GM19438 (cell line): ENCODE results near the gene LMNTD1.
A peak's percentile ranks its signal among the peaks of the same experiment; 100 is the strongest.
"Not testable (repeated sequence)": the region's sequence is repeated elsewhere in the genome, so short reads cannot be mapped to it uniquely, and the experiment has no call there.

Source experiments
- ATAC-seq: cut with Tn5 transposase; IDR thresholded peaks from one replicate; pipeline ENCODE4 v1.9.1; 2021; ENCODE audit warnings: low read depth; ENCODE audit not compliant: unreplicated experiment

LMNTD1 gene

DNA sequence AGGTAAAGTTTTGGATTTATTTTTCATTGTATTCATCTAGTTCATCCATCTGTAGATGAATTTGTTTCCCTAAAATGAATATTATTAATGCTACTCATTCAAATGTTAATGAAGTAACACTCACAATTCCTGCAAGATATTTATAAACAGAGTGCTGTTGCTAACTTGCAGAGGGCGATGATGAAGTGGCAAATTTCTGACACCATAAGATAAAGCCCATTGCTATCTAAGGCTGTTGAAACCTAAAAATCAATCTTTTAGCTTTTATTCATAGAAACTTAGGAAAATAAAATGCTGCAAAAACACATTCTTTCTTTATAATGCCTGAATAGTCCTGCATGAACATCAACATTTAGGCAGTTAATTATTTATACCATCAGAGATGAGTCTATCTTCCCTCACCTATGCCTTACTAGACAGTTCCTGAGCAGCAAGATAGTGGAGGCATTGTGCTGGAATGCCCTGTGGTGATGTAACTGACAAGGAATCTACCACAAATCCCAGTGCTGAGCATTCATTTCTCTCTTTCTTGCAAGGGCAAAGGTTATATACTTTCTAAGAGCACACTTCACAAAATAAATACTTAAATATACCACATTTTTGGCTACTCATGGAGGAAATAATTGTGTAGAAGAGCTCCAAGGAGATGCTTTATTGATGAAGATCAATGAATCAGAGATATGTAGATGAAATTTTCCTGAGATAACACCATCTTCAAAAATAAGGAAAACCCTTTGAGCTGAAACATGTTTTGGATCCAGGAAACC is 57.6 kb downstream of the LMNTD1 start:
- no peak for ATAC-seq

DNA sequence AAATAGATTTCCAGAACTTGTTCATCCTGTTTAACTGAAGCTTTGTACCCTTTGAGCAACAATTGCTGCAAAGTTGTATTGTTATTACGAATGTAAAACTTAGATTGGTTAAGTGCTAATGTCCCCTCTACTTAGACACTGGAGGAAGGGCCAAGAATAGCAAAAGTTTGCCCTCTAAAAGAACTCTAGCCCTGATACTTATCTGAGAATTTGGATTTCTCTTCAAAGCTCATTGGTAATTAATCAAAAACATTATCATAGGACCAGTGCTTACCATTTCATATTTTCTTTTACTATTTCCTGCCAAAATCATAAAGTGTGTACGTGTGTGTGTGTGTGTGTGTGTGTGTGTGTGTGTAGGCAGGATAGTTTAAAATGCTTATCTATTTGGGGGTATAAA is 58.2 kb downstream of the LMNTD1 start:
- no peak for ATAC-seq

DNA sequence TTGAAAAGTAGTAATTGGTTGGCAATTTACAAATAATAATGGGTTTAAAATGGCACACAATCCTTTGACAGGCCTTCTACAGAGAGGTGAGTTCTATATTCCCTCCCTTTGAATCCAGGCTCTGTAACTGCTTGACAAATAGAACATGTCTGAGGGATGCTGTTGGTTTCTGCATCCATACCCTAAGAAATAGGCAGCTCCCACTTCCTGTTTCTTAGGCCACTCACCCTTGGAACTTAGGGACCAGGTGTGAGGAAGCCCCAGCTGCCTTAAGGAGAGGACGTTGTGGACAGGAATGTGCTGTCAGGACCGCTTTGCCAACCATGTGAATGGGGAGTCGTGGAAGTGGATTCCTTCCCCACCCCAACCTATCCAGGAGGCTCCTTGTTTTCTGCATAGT is 59.4 kb downstream of the LMNTD1 start:
- ATAC-seq: no peak

DNA sequence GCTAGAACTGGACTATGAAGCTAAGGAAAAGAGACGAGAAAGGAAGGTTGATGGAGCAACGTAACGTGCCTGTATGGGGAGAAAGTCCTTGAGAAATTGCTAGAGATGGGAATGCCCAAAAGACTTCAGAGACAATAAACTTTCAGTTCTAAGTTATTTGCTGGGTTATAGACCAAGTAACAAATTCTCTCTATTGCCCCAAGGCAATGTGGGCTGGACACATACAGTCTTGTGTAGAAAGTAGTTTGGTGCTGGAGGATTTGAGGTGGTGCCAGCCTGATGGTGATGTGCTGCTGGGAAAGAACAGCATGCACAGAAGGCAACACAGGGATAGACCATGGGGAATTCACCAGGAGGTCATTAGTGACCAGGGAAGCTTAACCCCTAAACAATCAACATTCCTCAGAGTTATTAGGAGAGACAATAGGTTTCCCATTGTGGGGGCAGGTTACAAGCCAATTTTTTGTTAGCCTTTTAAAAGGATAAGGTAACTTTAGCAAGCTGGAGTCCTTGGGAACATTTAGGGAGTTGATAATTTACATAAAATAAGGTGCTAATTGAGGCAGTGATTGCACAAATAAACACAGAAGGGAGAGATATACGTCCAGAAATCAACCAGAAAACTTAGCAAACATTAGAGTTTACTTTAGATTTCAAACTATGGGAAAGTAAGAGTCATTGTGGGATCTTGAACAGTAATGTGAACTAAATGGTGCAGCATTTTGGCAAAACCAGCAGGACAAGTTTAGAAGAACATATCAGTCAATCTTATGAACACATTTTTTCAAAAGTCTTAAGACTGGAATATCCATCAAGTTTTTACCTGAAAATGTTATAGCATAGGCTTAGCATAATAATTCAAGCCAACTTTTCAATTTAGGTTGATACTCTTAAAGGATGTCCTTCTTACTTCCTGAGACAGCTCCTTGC is 61.4 kb downstream of the LMNTD1 start:
- ATAC-seq: no peak

DNA sequence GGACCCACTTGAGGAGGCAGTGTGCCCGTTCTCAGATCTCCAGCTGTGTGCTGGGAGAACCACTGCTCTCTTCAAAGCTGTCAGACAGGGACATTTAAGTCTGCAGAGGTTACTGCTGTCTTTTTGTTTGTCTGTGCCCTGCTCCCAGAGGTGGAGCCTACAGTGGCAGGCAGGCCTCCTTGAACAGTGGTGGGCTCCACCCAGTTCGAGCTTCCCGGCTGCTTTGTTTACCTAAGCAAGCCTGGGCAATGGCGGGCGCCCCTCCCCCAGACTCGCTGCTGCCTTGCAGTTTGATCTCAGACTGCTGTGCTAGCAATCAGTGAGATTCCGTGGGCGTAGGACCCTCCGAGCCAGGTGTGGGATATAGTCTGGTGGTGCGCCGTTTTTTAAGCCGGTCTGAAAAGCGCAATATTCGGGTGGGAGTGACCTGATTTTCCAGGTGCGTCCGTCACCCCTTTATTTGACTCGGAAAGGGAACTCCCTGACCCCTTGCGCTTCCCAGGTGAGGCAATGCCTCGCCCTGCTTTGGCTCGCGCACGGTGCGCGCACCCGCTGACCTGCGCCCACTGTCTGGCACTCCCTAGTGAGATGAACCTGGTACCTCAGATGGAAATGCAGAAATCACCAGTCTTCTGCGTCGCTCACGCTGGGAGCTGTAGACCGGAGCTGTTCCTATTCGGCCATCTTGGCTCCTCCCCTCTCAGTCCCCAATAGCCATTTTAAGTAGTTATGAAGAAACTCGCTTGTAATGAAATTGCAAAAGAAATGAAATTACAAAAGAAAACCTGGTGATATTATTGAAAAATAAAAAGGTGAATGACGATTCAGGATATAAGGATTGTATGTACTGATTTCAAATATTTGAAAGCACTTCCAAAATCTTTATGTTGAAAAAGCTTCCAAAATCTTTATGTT is 63.9 kb downstream of the LMNTD1 start:
- not testable (repeated sequence) for ATAC-seq

DNA sequence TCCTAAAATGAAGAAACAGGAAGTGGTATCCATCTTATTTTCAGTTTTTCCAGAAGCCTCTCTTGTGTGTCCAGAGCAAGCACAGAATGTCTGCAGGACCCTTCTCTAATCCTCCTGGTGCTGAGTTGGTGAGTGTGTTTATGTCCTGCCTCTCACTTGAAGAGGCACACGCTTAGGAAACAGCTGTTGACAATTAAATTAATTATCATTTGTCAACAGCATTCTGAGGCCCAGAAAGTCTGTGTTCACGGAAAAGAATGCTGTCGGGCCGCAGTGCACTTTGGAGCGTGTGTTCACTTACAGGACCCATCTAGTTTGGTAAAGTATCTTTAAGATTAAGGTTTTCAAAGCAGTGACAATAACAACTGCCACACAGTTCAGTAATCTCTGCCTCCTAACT is 70.5 kb downstream of the LMNTD1 start:
- no peak for ATAC-seq

DNA sequence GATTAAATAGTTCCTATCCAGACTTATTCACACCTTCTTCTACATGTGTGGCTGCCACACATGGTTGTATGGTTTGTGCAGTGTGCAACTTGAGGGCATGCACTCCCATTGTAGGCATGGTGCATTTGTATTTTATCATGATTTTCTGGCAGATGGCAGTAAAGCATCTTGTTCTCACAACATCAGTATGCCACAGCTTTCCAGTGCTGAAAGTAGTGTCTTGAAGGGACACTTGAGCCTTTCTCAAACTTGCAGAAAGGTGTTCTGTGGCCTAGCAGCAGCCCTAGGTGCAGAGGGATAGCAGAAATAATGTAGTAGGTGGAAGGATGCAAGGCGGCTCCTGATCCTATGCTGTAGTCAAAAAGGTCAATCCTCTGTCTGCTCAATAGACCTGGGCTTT is 72.9 kb downstream of the LMNTD1 start:
- ATAC-seq: no peak

DNA sequence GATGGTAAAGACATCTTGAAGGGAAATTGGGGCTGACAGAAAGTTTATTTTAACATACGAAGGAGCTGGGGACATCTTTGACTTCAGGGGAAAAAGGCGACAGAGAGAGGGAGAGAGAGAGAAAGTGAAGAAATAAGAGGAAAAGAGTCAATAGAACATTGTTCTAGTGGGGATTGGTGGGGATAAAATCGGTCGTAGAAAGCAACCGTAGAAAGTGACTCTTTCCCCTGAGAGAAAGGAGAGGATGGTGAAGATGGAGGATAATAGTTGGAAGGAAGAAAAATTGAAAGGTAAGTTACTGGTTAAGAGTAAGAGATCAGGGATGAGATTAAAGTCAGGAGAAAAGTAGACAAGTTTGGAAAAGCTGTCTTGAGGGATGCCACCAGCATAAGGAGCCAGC is 75.9 kb downstream of the LMNTD1 start:
- ATAC-seq: no peak

DNA sequence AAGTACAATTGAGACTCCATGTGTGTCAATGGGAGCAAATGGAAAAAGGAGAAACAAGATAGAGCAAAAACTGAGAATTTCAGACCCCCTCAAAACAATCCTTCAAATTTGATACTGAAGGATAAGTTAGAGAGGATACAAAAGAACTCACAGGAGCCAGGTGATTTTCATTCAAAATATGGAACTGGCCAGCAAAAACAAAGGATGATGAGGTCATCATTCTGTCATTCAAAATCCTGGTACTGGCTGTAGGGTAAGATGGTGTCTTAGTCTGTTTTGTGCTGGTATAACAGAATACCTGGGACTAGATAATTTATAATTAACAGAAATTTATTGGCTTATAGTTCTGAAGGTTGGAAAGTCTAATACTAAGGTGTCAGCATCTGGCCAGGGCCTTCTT is 80.6 kb downstream of the LMNTD1 start:
- no peak for ATAC-seq

DNA sequence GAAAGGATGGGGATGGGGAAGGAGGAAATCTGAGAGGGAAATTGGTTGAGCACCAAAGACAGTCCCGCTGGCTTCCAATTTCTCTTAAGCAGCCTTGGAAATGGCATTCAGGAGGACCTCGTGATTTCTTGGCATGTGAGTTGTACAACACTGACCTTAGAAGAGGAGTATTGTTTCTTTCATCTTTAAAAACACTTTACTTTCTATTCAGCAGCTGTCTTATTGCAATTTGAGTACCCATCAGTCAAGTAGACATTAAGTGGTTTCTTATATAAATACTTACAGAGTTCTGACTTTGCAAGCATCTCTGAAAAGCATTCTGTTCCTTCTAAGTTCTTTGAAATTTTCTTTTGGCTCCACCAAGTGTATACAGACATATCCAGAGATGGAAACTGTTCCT is 83.2 kb downstream of the LMNTD1 start:
- no peak for ATAC-seq

DNA sequence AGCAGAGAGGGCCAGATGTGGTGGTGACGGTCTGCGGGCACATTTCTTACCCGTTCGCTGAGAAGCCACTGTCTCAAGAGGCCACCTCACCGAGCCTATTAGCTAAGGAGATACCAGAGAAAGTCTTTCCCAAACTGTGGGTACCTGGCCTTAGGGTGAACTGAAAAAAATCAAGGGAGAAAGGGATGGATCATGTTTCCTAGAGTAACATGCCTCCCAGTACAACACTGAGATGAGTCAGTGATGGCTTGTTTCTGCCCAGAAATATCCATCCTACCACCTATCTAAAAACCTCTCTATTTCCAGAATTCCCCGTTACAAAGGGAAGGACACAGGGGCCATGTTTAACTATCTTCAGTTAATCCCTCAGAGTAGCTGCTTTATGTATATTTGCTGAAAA is 83.7 kb downstream of the LMNTD1 start:
- ATAC-seq: no peak

DNA sequence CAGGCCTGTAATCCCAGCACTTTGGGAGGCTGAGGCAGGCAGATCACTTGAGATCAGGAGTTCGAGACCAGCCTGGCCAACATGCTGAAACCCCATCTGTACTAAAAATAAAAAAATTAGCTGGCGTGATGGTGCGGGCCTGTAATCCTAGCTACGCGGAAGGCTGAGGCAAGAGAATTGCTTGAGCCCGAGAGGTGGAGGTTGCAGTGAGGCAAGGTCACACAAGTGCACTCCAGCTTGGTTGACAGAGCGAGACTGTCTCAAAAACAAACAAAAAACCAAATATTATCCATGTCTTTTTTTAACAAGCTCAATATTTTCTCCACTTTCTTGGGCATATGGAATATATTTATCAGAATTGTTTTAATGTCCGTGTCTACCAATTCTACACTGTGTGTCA is 89.6 kb downstream of the LMNTD1 start:
- ATAC-seq: no peak

DNA sequence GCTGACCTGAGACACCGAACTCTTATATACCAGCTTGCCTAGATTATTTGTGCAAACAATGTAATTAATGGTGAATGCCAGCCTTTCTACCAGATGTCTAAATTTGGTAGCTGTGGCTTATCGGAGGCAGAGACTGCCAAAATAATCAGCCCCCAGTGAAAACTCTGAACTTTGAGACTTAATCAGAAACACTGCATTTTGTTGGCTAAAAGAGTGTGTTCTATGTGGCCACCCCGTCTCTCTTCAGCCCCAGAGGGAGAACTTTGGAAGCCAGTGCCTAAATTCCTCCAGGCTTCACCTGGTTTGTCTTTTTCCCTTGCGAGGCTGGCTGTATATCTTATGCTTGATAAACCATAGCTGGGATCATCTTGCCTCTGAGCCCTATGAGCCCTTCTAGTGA is 90.1 kb downstream of the LMNTD1 start:
- no peak for ATAC-seq

DNA sequence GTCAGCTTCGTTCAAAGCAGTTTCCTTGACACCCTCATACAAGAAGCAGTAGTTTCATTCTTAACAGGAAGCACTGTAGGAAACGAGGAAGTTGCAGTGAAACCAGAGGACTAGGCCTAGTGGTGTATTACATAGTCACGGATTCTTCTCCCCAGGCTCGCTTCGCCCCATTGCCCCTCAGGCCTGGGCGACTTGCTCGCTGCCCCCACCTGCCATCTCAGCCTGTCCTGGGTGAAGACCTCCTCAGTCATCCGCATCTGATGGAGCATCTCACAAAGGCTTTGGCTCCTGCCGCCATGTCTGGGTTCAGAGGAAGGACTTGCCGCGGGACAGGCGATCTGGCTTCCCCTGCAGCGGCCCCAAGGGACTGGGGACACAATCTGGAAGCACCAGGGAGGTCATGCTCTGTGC is 93.5 kb downstream of the LMNTD1 start:
- peak; percentile 91 for ATAC-seq

DNA sequence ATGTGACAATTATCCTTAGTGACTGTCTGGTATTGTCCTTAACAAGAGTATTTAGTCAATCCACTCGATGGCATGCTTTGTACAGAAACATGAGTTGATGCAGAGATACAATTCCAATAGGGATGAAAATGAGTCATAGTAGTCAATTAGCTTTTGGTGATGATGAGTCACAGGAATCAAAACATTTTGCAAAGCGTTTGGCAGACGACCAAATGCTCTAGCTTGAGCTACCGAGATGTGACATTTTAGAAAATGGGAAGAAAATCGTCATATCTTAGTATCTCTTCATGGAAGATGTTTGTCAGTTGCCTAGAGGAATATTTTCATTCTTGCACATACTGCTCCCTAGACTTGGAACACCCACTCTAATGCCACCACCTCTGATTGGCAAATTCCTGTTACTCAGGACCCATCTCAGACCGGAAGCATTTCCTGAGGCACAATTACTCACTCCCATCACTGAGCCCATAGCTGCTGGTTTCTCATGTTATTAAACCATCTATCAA is 95.0 kb downstream of the LMNTD1 start:
- ATAC-seq: no peak

DNA sequence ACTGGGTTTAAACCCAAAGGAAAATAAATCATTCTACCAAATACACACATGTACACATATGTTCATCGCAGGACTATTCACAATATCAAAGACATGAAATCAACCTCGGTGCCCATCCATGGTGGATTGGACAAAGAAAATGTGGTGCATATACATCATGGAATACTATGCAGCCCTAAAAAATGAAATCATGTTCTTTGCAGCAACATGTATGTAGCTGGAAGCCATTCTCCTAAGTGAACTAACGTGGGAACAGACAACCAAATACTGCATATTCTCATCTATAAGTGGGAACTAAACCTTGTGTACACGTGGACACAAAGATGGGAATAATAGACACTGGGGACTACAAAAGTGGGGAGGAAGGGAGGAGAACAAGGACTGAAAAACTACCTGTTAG is 96.6 kb downstream of the LMNTD1 start:
- no peak for ATAC-seq

DNA sequence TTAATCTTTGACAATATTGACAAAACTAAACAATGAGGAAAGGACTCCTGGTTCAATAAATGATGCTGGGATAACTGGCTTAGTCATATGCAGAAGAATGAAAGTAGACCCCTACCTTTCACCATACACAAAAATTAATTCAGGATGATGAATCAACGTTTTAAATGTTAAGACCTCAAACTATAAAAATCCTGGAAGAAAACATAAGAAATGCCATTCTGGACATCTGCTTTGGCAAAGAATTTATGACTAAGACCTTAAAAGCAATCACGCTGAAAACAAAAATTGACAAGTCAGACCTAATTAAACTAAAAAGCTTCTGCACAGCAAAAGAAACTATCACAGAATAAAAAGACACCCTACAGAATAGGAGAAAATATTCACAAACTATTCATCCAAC is 97.4 kb downstream of the LMNTD1 start:
- no peak for ATAC-seq

DNA sequence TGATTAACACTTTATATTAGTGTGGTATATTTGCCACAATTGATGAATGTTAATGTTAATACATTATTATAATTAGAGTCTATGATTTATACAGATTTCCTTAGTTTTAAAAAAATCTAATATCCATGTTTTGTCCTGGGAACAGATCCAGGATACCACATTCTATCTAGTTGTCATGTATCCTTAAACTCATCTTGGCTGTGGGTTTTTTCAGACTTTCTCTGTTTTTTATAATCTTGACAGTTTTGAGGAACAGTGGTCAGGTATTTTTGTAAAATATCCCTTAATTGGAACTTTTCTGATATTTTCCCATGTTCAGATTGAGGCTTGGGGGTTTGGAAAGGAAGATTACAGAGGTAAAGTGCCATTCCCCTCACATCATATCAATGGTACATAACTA is 104.1 kb downstream of the LMNTD1 start:
- ATAC-seq: no peak

DNA sequence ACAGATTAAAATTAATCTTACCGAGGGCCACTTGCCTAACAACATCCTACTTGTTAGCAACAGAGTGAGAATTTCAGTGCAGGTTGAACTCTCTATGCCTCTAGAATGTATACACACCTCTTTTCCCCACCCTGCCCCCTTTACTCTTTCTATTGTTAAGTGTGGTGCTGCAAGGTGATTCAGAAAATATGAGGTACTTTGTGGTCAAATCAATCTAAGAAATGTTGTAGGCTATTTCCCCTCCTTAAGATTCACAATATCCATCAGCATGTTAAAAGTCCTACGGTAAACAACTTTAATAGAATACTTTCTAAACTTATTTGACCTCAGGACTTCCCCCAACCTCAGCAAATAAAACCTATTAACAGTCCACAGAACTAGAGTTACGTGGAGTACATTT is 106.0 kb downstream of the LMNTD1 start:
- ATAC-seq: no peak

DNA sequence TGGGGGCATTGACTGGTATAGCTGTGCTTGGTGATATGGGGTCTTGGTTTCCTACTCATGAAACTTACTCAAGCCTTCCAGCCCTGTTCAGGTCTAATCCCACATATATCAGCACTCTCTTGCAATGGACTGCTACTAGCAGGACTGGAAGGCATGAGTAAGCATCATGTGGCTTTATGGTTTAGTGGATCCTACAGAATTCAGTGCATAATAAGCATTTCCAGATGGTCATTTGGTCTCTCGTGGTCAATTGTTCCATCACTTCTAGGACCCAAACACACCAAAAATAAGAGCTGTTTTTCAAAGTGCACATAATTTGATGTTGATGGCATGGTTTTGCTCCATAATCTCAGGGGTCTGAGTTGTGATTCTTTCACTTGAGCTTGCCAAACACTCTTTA is 114.4 kb downstream of the LMNTD1 start:
- no peak for ATAC-seq
